Measurements from ENCODE around the gene ZNF683.

Gene ZNF683

DNA sequence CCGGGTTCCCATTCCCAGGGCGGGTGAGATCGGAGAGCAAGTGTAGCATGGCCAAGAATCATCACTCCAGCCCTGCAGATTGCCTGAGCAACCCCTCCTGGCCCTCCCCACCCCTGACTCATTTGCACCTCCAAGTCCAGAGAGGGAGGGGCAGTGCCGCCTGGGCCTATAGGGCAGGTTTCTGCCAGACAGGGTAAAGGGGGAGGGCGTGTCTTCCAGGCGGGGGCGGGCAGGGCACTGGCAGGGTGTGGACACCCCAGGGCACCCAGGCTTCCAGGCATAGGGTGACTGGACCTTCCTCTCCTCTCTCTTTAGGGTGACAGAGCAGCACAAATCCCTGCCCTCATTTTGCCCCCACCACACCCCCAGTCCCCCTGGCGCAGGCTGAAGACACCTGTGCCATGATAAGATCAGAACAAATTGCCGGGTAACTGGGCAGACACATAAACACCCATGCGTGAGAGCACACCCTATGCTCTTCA, 15.4 kb downstream of the ZNF683 start:
- DNase-seq: no peak

GRCh38 chr1:26356106-26356505, 16.4 kb downstream of the ZNF683 start:
- no peak for DNase-seq

DNA sequence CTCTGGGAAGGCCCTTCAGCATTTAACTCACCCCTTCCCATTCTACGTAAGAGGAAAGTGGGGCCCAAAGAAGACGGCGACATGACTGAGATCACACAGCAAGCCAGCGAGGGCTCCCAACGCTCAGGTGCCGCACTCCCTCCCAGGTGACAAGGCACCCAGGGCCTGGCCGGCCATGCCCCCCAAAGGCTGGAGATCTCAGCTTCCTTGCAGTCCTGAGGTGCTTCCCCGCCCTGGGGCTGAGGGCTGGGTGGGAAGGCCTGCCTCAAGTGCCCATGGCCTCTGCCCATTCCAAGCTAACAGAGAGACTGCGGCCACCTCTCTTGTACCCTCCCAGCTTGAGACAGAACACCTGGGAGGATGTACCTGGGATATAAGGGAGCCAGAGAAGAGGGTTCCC, 17.6 kb downstream of the ZNF683 start:
- no peak for DNase-seq

DNA sequence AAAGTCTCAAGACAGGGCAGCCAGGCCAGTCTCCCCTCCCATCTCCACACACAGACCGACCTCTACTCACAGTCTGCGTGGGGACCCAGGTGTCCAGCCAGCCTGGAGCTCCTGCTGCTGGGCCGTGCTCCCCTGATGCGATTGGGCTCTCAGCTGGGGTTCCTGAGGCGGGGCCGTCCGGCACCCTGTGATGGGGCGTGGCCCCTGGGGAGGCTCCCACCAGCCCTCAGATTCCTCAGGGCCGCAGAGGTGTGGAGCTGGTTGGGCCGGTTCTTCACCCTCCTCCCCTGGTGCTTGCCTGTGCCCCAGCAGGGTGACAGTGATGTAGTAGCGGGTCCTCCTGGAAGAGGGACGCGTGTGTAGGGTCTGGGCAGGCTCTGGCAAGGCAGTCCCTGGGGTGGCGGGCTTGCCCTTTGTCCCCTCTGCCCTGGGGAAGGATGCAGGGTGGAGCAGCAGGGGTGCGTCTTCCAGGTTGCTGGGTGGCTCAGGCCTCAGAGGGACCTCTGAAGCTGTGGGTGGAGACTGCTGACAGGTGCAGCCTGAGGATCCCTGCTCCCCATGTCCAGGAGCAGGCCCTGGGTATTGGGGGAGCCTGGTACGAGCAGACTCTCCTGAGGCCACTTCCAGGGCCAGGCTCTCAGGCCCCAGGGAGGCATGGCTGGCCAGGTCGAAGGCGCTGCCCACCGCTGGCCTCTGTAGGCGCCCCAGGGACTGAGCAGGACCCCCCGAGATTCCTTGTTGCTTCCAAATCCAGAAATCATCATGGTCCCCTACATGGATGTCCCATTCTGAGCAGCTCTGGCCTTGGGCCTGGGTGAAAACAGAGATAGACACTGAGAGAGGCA, 18.4 kb downstream of the ZNF683 start, which contains the start of gene CRYBG2:
CRYBG2 (minus strand) TSS at position 155 of the 845 bp plus-strand sequence. CDS start 7,473 bp downstream, outside the sequence.
- DNase-seq: no peak

DNA sequence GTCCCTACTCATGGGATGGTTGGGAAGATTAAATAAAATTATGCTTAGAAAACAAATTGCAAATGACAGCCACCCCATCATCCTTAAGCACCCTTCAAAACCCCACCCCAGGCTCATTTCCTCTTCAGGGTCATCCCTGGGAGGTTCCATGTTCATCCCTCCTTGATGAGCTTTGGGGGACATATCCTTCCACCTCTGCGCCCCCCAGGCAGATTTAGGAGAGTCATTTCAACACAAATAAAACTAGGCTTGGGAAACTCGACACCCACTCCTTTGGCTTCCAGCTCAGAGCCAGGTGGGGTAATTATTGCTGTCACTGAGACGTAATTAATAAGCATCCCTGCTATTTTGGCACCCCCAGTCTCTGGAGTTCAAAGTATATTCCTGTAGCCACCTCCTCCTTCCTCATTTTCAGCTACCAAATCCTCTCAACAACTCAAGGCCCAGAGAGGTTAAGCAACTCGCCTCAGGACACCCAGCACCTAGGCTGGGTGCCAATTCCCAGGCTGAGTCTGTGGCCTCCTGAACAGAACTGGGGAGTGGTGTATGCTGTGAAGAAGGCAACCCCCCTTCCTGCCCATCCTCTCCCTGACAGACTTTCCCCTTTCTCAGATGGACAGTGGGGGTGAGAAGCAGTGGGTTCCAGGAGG, 19.2 kb downstream of the ZNF683 start:
- DNase-seq: no peak

DNA sequence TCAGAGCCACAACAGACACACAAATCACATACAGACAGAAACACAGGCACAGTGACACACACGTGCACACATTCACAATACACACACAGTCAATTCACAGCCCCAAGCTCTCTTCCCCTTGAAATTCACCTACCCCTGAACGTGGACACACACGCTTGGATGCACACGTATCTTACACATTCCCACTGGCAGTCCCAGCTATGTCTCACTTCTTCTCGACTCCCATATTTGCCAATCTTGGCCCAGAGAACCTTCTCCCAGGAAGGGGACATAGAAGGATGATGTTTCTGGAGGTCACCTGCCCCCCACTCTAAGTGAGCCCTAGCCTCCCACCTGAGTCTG, 20.2 kb downstream of the ZNF683 start:
- no peak for DNase-seq

DNA sequence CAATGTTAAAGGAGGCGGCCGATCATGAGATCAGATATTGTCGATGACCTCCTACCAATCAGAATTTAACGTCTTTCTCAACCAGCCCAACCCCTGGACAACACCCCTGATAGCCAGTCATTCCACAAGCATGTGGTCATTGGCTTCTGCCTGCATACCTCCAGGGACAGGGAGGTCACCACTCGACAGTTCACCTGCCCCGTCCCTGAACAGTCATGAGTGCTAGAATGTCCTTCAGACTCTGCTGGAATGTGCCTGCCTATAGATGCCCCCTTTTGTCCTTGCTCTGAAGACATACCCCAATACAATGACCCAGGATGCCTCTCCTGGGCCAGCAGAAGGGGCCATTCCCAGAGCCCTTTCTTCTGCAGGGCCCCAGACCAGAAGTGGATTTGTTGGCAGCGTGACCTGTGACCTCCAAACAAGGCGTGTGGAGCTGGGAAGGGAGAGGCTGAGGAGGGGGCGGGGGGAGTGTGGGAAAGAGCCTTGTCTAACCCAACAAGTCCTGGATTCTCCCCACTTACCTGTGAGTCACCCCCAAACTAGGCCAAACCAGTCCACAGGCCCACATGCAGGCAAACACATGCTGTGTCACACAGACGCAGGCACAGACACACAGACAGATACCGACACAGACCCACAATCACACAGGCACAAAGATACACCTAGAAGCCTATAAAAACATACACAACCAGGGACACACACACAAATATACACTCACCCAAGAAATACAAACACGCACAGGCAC, 20.8 kb downstream of the ZNF683 start:
- no peak for DNase-seq

GRCh38 chr1:26350701-26351589, 21.6 kb downstream of the ZNF683 start:
- no peak for DNase-seq

DNA sequence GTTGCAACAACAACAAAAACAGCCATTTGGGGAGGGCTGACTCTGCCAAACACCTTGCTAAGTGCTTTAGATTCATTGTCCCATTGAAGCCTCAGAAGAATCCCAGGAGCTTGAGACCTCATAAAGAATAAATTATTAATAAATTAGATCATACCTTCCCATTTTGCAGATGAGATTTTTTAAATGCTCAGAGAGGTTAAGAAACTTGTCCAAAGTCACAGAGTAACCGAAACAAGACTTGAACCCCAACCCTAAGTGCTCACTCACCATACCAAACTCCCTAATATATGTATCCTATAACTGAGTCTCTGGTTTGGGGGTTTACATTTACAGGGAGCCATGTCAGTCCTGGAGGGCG, 22.2 kb downstream of the ZNF683 start:
- DNase-seq: no peak

DNA sequence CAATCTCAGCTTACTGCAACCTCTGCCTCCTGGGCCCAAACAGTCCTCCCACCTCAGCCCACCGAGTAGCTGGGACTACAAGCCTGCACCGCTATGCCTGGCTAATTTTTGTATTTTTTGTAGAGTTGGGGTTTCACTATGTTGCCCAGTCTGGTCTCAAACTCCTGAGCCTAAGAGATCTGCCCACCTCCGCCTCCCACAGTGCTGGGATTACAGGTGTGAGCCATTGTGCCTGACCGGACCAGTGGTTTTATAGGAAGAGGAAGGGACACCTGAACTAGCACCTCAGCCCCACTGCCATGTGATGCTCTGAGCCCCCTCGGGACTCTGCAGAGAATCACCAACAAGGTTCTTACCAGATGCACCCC, 22.7 kb downstream of the ZNF683 start:
- no peak for DNase-seq

DNA sequence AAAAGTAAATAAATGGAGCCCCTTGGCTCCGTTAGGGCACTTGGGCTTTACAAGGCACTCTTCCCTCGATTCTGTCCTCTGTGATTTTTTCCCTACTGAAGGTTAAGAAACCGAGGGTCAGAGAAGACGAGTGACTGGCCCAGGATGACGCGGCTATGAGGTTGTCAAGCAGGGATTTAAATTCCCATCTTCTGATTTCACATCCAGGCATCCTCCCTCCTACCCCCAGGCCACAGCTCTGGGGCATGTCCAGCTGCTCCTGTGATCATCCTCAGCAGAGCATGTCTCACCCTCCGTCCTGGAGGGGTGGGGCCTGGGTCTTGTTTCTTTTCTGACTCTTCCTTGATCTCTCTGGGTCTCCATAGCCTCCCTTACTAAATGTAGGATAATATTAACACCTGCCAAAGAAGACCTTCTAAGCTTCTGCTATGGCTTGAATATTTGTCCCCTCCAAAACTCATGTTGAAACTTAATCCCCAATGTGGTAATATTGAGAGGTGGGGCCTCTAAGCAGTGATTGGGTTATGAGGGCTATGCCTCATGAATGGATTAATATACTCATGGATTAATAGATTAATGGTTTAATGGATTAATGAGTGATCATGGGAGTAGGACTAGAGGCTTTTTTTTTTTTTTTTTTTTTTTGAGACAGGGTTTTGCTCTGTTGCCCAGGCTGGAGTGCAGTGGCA, 23.2 kb downstream of the ZNF683 start:
- no peak for DNase-seq

GRCh38 chr1:26346274-26347033, 26.1 kb downstream of the ZNF683 start:
- no peak for DNase-seq

DNA sequence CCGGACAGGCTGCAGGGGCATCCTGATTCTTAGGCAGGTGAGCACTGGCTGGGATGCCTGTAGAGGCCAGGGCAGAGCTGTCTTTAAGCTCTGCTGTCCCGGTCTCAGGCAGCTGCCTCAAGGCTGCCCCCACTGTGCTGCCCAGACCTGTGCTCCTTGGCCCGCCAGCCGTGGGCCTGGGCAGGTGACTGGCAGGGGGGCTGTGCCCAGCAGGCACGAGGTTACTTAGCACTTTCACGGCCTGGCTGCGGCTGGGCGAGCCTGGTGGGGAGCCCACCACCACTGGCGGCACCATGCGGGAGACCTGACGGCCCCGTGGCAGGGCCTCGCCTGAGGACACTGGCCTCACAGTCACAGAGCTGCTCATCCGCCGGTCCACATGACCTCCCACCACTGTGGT, 26.8 kb downstream of the ZNF683 start:
- DNase-seq: no peak

GRCh38 chr1:26344147-26344920, 28.2 kb downstream of the ZNF683 start:
- DNase-seq: no peak

DNA sequence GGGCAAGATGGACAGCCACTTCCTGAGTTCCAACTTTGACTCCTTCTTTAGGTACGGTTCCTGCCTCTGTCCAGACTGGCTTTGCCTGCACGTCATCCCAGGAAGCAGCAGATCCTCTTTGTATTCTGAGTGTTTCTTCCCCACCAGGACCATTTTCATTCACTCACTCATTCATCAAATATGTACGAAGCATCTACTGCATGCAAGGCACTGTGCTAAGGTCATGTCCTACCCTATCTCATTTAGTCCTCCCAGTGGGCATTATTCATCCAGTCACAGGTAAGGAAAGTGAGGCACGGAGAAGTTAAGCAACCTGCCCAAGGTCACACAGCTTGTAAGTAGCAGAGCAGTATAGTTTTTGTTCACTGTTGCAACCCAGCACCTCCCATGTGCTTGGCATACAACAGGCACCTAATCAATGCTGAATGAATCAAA, 32.5 kb downstream of the ZNF683 start:
- DNase-seq: no peak

GRCh38 chr1:26338670-26339069, 33.9 kb downstream of the ZNF683 start:
- no peak for DNase-seq

DNA sequence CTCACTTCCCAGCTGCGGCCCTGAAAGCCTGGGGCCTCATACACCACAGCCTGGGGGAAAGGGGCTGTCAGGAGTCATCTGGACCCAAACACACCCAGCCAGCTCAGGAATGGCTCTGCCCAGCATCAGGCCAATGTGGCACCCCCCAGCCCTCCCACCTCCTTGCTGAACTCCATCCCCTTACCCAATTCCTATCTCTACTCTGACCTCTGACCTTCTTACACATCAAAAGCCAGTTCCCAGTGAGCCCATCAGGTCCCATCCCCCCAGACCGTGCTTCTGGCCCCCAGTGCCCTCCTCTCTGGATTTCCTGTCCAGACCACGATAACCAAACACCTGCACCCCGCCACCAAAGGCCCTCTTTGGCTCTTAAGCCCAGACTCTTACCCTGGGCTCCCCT, 34.9 kb downstream of the ZNF683 start:
- no peak for DNase-seq

- no peak for DNase-seq
These were observed 35.4 kb downstream of the ZNF683 start for GRCh38 chr1:26337206-26337535.

DNA sequence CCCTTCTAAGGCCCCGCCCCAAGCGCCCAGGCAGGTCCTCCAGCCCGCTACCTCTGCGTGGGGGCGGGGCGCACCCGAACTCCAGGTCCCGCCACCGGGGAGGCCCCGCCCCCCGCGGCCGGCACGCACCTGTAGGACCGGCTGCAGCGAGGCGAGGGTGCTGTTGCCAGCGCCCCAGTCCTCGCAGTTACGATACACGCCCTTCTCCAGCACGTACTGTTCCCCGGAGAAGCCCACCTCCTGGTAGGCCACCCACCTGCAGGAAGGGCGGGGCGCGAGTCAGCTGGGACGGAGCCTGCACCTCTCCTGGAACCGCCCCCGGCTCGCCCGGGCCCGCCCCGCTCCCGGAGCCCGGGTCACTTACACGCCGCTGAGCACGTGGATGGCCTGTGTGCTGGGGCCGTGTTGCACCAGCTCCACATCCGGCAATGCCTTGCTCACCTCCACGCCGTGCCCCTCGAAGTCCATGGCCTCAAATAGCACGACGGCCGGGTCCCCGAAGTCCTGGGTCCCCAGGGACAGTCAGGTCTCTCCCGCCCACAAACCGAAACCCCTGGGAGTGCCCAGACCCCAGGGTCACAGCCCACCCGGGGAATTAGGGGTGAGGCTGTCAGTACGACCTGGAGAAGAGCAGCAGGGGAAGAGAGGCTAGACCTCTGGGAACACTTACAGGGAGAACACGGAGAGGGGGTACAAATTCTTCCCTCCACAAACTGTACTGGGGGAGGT, 35.9 kb downstream of the ZNF683 start:
- DNase-seq: no peak
